HG03558 (cell line): Measurements from ENCODE around the gene PPP2R5A.
"Not testable (repeated sequence)": the region's sequence is repeated elsewhere in the genome, so short reads cannot be mapped to it uniquely, and the experiment has no call there.

Experiments
- ATAC-seq: cut with Tn5 transposase; IDR thresholded peaks from one replicate; pipeline ENCODE4 v1.9.1; 2021; ENCODE audit warnings: moderate number of reproducible peaks; ENCODE audit not compliant: unreplicated experiment; ENCODE audit errors: extremely low read depth

The PPP2R5A gene

GRCh38 chr1:212294983-212295382 lies 9.8 kb downstream of the PPP2R5A start:
- no peak for ATAC-seq

DNA sequence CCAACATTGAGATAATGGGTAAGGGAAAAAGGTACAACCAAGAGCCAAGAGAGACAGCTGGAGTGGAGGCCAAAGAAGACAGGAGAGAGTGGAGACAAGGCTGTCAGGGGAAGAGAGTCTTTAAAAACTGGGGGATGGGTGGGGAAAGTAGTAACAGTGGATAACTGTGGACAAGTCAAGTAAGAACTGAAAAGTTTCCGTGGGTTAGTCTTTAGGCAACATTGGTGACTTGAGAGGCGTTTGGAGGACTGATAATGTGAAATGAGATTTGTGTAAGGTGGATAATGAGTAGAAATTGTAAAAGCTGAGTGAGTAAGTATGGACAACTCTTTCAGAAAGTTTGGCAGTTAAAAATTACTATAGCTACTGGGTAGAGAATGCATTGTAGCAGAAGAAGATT lies 10.4 kb downstream of the PPP2R5A start:
- ATAC-seq: no peak

GRCh38 chr1:212297338-212297737 lies 12.1 kb downstream of the PPP2R5A start:
- ATAC-seq: no peak

- ATAC-seq: no peak
Measured at GRCh38 chr1:212301580-212301979, 16.4 kb downstream of the PPP2R5A start.

DNA sequence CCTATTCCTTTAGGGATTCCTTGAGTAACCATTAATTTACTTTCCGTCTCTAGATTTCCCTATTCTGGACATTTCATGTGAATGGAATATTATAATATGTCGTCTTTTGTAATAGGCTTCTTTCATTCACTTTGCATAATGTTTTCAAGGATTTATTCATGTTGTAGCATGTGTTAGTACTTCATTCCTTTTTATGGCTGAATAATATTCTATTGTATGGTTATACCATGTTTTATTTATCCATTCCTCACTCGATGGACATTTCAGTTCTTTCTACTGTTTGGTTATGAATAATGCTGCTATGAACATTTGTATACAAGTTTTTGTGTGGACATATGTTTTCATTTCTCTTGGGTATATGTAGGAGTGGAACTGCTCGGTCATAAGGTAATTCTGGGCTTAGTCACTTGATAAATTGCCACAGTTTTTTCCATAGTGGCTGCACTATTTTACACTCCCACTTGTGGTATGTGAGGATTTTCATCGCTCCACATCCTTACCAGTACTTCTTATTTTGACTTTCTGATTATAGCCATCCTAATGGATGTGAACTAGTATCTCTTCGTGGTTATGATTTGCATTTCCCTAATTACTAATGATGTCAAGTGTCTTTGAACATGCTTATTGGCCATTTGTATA lies 17.7 kb downstream of the PPP2R5A start:
- ATAC-seq: no peak

DNA sequence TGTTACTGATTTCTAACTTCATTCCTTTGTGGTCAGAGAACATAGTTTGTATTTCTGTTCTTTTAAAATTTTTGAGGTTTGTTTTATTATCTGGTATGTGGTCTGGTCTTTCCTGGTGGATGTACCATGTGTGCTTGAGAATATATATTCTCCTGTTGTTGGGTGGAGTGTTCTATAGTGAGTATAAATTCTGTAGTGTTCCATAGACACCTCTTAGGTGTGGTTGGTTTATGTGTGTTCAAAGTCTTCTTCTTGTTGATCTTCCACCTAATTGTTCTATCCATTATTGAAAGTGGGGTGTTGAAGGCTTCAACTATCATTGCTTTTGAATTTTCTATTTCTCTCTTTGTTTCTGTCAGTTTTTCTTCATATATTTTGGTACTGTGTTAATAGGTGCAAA lies 20.1 kb downstream of the PPP2R5A start:
- ATAC-seq: no peak

- ATAC-seq: not testable (repeated sequence)
Measured at GRCh38 chr1:212305984-212306452, 20.8 kb downstream of the PPP2R5A start.

DNA sequence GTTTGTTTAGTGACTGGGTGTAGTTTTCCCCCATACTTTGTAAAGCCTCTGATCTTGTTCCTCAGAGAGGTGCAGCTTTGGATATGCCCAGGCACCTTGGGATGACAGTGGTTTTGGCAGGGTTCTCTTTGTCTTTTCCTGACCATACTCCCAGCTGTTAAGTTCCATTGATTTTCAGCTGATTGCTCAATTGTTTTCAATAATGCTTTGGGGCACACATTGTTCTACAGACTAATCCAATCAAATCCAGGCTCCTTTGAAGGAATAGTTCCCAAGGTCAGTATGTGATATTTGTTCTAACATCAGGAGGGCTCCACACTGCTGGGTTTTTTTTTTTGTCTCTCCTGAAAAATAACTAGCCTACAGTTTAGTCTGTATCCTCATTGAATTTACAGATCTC lies 24.8 kb downstream of the PPP2R5A start:
- ATAC-seq: no peak

- ATAC-seq: no peak
Measured at GRCh38 chr1:212310383-212310782, 25.2 kb downstream of the PPP2R5A start.

DNA sequence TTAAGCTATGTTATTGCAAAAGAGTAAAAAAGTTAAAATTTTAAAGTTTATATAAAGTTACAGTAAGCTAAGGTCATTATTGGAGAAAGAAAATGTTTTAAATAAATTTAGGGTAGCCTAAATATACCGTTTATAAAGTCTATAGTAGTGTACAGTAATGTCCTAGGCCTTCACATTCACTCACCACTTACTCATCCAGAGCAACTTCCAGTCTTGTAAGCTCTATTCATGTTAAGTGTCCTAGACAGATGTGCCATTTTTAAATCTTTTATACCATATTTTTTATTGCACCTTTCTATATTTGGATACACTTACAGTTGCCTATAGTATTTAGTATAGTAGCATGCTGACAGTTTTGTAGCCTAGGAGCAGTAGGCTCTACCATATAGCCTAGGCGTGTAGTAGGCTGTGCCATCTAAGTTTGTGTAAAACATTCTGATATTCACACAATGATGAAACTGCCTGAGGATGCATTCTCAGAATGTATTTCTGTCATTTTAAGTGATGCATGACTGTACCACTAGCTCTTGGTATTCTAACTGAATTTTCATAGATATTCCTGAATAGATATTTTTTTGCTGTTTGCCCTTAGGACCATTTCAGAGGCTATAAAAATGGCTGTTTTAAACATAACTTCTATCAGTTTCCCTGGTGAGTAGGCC lies 26.8 kb downstream of the PPP2R5A start:
- ATAC-seq: no peak

GRCh38 chr1:212313616-212314015 lies 28.4 kb downstream of the PPP2R5A start:
- ATAC-seq: no peak

DNA sequence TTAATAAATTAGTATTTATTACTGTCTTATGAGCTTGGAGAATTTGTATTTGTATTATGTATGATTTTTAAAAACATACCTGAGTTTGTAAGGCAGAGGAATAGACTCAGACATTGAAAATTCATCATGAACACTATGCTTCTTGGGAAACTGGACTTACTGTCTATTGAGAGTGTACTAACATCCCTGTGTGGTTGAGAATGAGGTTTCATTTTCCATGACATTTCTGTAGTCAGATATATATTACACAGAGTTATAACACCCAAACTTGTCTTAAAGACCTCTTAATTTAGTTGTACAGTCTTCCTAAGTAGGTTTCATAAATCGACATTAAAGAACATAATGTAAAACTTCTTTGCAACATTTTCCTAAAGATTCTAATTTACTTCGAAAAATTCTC lies 30.0 kb downstream of the PPP2R5A start:
- no peak for ATAC-seq

GRCh38 chr1:212315907-212316306 lies 30.7 kb downstream of the PPP2R5A start:
- no peak for ATAC-seq

DNA sequence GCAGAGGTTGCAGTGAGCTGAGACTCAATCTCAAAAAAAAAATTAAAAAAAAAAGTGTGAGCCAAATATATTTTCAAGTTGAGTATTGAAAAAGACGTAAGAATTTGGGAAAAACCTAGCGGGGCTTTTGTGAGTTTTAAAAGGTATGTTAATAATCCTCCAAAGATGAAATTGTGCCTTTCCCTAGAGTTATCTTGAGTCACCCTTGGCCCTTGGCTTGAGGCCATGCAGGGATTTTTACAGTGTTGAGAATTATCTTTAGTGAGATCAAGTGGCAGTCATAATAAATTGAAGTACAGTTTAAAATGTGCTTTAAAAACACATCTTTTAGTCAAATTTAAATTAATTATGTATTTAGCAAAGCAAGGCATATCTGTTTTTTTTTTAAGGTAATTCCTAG lies 32.7 kb downstream of the PPP2R5A start:
- no peak for ATAC-seq

DNA sequence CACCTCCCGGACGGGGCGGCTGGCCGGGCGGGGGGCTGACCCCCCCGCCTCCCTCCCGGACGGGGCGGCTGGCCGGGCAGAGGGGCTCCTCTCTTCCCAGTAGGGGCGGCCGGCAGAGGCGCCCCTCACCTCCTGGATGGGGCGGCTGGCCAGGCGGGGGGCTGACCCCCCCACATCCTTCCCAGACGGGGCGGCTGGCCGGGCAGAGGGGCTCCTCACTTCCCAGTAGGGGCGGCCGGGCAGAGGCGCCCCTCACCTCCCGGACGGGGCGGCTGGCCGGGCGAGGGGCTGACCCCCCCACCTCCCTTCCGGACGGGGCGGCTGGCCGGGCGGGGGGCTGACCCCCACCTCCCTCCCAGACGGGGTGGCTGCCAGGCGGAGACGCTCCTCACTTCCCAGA lies 35.8 kb downstream of the PPP2R5A start:
- ATAC-seq: not testable (repeated sequence)

- ATAC-seq: no peak
Measured at GRCh38 chr1:212323066-212323465, 37.9 kb downstream of the PPP2R5A start.

DNA sequence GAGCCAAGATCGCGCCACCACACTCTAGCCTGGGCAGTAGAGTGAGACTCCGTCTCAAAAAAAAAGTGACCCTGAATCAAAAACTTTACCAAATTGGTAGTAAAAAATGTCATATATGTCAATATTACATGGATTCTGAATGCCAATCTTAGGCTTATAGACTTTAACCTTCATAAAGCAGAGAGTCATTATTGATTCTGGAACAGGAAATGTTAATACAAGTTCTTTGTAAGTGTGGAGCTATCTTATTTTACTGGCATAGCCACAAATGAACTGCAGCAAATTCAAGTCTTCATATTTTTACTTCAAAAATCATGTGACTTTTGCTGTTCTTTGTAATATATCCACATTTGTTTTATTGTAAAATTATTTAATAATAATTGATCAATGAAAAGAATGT lies 41.3 kb downstream of the PPP2R5A start:
- no peak for ATAC-seq

DNA sequence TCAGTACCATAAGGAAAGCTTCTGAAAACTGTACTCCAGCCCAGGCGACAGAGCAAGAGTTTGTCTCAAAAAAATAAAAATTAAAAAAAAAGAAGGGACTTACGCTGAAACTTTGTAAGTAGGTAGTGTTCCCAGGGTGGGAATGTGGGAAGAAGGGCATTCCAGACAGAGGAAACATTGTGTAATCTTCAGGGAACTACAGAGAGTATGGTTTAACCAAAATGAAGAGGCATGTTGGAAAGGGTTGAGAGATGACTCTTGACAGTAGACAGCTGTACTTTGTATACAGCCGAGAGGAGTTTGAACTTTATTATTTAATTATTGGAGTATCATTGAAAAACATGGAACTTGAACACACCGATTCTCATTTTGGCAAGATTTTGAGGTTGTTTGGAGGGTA lies 43.0 kb downstream of the PPP2R5A start:
- ATAC-seq: no peak

DNA sequence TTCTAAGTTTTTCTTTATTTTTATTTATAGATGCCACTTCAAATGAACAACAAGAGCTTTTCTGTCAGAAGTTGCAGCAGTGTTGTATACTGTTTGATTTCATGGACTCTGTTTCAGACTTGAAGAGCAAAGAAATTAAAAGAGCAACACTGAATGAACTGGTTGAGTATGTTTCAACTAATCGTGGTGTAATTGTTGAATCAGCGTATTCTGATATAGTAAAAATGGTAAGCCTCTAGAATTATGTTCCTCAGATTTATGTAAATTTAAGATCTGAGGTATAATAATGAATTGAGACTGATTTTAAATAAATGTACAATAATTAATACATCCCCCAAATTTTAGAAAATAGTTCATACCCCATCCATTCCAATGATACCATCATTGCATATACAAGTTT lies 43.9 kb downstream of the PPP2R5A start:
- ATAC-seq: no peak

GRCh38 chr1:212341090-212341489 lies 55.9 kb downstream of the PPP2R5A start:
- ATAC-seq: no peak

- ATAC-seq: no peak
Measured at GRCh38 chr1:212344905-212345304, 59.7 kb downstream of the PPP2R5A start.

- no peak for ATAC-seq
Measured at GRCh38 chr1:212346601-212347000, 61.4 kb downstream of the PPP2R5A start.
